ENCODE measurements around the gene MC3R.

The MC3R gene

DNA sequence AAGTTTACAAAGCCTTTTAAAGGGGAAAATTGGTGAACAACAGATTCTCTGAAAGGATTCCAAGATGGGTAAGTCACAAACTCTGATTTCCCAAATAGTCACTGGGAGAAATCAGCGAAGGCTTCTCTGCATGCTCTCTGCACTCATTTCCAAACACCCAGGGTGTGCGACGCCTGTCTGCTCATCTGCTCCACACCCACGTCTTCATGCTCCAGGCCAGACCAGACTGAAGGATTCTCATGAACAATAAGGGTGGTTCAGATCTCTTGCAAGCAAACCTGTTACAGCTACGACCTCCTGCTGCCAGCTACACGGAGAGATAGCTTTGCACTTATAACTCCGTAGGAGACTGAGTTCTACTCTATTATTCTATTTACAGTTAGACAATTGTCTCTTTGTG is 1.4 kb downstream of the MC3R start:
- DNase-seq (ENCODE audit: low read depth in 2 of 2) = no peak

GRCh38 chr20:56257604-56258003 is 9.1 kb downstream of the MC3R start:
- no peak for DNase-seq (ENCODE audit: low read depth in 2 of 2)

DNA sequence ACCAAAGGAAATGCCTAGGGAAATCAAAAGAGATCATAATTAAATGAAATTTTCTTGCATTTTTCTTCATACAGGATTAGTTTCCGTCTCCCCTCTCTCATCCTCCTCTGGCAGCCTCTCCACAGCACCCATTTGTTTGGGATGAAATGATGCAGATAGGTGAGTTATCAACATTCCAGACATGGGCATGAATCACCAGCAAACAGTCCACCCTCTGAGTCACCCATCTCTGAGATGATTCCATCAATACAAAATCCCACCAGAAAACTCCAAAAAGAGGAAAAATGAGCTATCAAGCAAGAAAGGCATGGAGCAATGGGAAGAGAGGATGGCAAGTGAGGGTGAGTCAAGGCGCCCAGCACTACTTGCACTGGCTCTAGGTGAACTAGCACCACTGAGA is 11.4 kb downstream of the MC3R start:
- no peak for DNase-seq (ENCODE audit: low read depth in 2 of 2)

GRCh38 chr20:56268536-56268935 is 20.0 kb downstream of the MC3R start:
- DNase-seq (ENCODE audit: low read depth in 2 of 2) = no peak

- DNase-seq (ENCODE audit: low read depth in 2 of 2) = no peak
Observed at GRCh38 chr20:56271974-56272373, 23.4 kb downstream of the MC3R start.

DNA sequence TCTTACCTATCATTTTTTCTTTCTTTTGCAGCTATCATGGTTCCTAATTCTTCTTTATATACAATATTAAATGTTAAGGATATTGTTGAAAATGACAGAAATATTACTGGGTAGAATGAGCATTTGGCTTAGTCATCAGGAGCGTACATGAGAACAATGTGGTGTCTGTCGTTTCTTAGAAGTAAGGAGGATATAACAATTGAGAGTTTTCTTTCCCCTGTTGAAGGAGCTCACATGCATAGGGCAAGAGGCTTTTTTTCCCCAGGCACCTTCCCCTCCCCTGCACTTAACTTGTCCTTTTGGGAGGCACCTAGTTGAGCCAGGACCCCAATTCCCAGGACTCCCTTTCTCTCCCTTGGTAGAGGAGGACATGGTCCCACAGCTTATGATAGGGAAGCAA is 25.0 kb downstream of the MC3R start:
- DNase-seq (ENCODE audit: low read depth in 2 of 2) = no peak

DNA sequence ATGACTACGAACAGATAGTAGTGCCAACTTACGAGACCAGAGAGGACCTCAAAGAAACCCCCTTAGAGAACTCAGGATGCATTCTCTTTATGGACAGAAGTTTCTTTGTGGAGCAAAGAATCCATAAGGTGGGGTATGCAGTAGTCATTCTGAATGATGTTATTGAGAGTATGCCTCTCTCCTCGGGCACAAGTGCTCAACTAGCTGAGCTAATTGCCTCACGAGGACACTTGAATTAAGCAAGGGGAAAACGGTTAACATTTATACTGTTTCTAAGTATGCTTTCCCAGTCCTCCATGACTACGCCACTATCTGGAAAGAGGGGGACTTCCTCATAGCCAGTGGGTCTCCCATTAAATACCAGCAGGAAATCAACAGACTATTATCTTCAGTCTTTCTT is 25.6 kb downstream of the MC3R start:
- DNase-seq (ENCODE audit: low read depth in 2 of 2) = no peak

GRCh38 chr20:56278196-56278595 is 29.7 kb downstream of the MC3R start:
- DNase-seq (ENCODE audit: low read depth in 2 of 2) = no peak

GRCh38 chr20:56285496-56285895 is 37.0 kb downstream of the MC3R start:
- DNase-seq (ENCODE audit: low read depth in 2 of 2) = no peak

GRCh38 chr20:56289652-56290051 is 41.1 kb downstream of the MC3R start:
- DNase-seq (ENCODE audit: low read depth in 2 of 2) = no peak

DNA sequence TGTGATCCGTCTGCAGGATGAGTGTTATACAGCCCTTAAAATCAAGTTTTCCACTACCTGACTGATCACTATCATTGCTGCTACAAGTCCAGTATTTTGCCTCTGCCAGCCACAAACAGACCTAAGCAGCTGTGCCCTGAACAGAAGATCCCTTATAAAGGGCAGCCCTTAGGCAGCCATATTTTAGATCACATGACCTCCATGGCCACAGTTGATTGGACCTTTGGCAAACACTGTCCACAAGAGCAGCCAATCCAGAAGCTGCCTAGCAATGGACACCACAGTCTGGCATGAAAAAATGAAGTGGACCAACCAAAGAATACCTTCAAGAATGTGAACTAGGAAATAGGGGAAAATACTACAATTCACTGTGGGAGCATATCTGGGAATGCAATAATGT is 50.8 kb downstream of the MC3R start:
- DNase-seq (ENCODE audit: low read depth in 2 of 2) = no peak

Data from stimulated activated CD4-positive, alpha-beta T cell treated with anti-CD3 and anti-CD28 coated beads, Interleukin-4, amount 100 ng/mL, for 48 hours (primary cell).